ENCODE results near the gene ATP10B. TPM values are rescaled to one million over a fixed set of nuclear protein-coding genes. Genes with fewer than 3 reads are reported as not detected.

ATP10B gene
- total and polyA plus RNA-seq, 2 of the 8 experiments (the other 6 are each of a cell fraction or from before 2014, with no cell fraction given): 0.06 to 0.11 TPM

DNA sequence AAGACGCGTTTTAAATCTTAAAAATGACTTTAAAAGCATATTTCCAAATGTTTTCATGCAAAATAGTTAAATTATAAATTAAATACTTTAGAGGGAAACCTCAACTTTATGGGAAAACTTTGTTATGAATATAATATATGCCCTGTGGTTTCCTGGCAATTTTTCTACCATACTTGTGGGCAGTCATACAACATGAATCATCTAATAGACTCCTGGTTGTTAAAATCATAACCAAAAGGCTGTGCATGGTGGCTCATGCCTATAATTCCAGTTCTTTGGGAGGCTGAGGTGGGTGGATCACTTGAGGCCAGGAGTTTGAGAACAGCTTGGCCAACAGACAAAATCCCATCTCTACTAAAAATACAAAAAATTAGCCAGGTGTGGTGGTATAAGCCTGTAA, 18.2 kb downstream of the ATP10B start:
- POLR2A ChIA-PET (ENCODE audit: partially characterized antibody): no interaction called here
- no peaks in the 10 kb centered on the region for H3K79me2 ChIP-seq (ENCODE audit: control insufficient read depth in 1 of 2, insufficient read depth in 2 of 2, low read length in 2 of 2)
- TF ChIP-seq POLR2AphosphoS5 (IDR thresholded peaks at IDR 0.05; ENCODE audit: low read depth, low read length): no peak
- no peak for TF ChIP-seq CTCF (IDR thresholded peaks at IDR 0.05; ENCODE audit: control extremely low read depth in 1 of 3, insufficient read depth in 1 of 3, low read depth in 1 of 3, low read length in 3 of 3)
- TF ChIP-seq FOSL1 (IDR thresholded peaks at IDR 0.05; ENCODE audit: insufficient read depth, low read depth, low read length): no peak
- no peak for TF ChIP-seq CREB1 (IDR thresholded peaks at IDR 0.05)
- TF ChIP-seq RAD21 (IDR thresholded peaks at IDR 0.05 in 1 of 2, conservative IDR thresholded peaks at IDR 0.05 in 1 of 2; ENCODE audit: low read depth in 2 of 2, low read length in 2 of 2): no peak
- TF ChIP-seq CHD1 (IDR thresholded peaks at IDR 0.05; ENCODE audit: low read depth, low read length): no peak
- TF ChIP-seq TAF1 (IDR thresholded peaks at IDR 0.05; ENCODE audit: low read depth, low read length): no peak
- no peak for TF ChIP-seq GTF2F1 (IDR thresholded peaks at IDR 0.05; ENCODE audit: borderline replicate concordance, low read depth, low read length)
- TF ChIP-seq GABPA (IDR thresholded peaks at IDR 0.05; ENCODE audit: borderline replicate concordance, insufficient read depth, low read length): no peak
- no peak for TF ChIP-seq ZNF274 (IDR thresholded peaks at IDR 0.05; ENCODE audit: borderline replicate concordance, extremely low read depth, low read length)
- TF ChIP-seq SIRT6 (IDR thresholded peaks at IDR 0.05; ENCODE audit: low read length): no peak
- no peak for TF ChIP-seq TCF12 (IDR thresholded peaks at IDR 0.05; ENCODE audit: low read depth, low read length)
- no peak for TF ChIP-seq ASH2L (IDR thresholded peaks at IDR 0.05; ENCODE audit: low read length)

More for the DNA sequence above, 18.2 kb downstream of the ATP10B start:
- FAIRE-seq (no peak), DNase-seq (ENCODE audit: low read depth in 1 of 2, low spot score in 2 of 2) (no peak)
- Histone ChIP-seq H3K36me3 (ENCODE audit: control insufficient read depth in 2 of 4, insufficient read depth in 4 of 4, low read length in 3 of 4) (no peaks in the 10 kb centered on the region), H2BK120ac (replicated peaks; ENCODE audit: low read depth, low read length) (no peak overlapping the region), H4K20me1 (replicated peaks in 1 of 2; ENCODE audit: control insufficient read depth in 1 of 2, insufficient read depth in 2 of 2, low read length in 2 of 2) (no peaks in the 10 kb centered on the region), H3K4me2 (ENCODE audit: insufficient read depth in 1 of 2, low read depth in 2 of 2, low read length in 2 of 2) (no peak overlapping the region), H2AFZ (ENCODE audit: low read length) (no peak overlapping the region), H3K4ac (replicated peaks; ENCODE audit: insufficient read length, low read depth, low read length) (no peak overlapping the region), H3K4me1 (replicated peaks in 1 of 4; ENCODE audit: control insufficient read depth in 3 of 4, insufficient read depth in 4 of 4, low read length in 3 of 4) (no peaks in the 10 kb centered on the region), H3K23ac (ENCODE audit: insufficient read length) (no peak overlapping the region), H3K9ac (replicated peaks in 1 of 4; ENCODE audit: extremely low read depth in 1 of 4, low read depth in 3 of 4, low read length in 3 of 4) (no peak overlapping the region), H2BK15ac (ENCODE audit: low read length) (no peak overlapping the region), H3K4me3 (ENCODE audit: extremely low read depth in 1 of 4, insufficient read depth in 2 of 4, low read depth in 3 of 4, low read length in 4 of 4) (no peak overlapping the region), H4K8ac (ENCODE audit: extremely low read depth, insufficient read depth, low read length) (no peak overlapping the region), H3K23me2 (ENCODE audit: low read depth, low read length) (no peaks in the 10 kb centered on the region), H2BK5ac (ENCODE audit: low read depth, low read length) (no peak overlapping the region), H3K27ac (ENCODE audit: low read depth, low read length) (no peak overlapping the region), H3K9me3 (ENCODE audit: insufficient read depth in 2 of 2, low read depth in 1 of 2, low read length in 1 of 2) (no peaks in the 10 kb centered on the region), H2BK12ac (ENCODE audit: low read depth, low read length) (no peak overlapping the region), H4K91ac (replicated peaks; ENCODE audit: insufficient read length, low read length) (no peak overlapping the region), H4K5ac (ENCODE audit: insufficient read length, low read depth, low read length) (no peak overlapping the region), H3K18ac (ENCODE audit: extremely low read depth, low read length) (no peak overlapping the region), H2BK20ac (ENCODE audit: low read length) (no peak overlapping the region), H3K79me1 (ENCODE audit: low read depth, low read length) (no peaks in the 10 kb centered on the region), H3K14ac (ENCODE audit: insufficient read length) (no peak overlapping the region), H3K56ac (replicated peaks; ENCODE audit: insufficient read length, low read depth, low read length) (no peak overlapping the region), H3K27me3 (replicated peaks in 1 of 4; ENCODE audit: control insufficient read depth in 3 of 4, extremely low read depth in 1 of 4, insufficient read depth in 3 of 4, low read length in 3 of 4) (no peaks in the 10 kb centered on the region), H2AK5ac (ENCODE audit: low read depth, low read length) (no peak overlapping the region)
- 91% methylated on average over 2 of the region's 2 CpGs; no CpG with 5 or more reads in 1 of the 2 experiments for WGBS, 2 experiments (ENCODE audit: extremely low coverage in 1 of 2, insufficient coverage in 1 of 2, insufficient read length in 1 of 2, insufficient replicate concordance in 2 of 2, low coverage in 1 of 2, low lambda C conversion rate in 2 of 2, missing lambda C conversion rate in 1 of 2)
- CTCF ChIA-PET (ENCODE audit: partially characterized antibody): interaction anchor here (1.8 kb wide), 1 partner anchor 46 kb away, joined by 4 read pairs; no protein-coding TSS in a partner anchor

All from H1 (cell line).